ENCODE data around the gene CDC25C.

CDC25C gene

GRCh38 chr5:138241688-138242571 is 89.7 kb downstream of the CDC25C start:
- peak overlapping the region; percentile 33; the same call in 1 of the 2 replicates for H3K4me3 ChIP-seq (ENCODE audit: low read length)
- no peak for TF ChIP-seq ZNF274 (IDR thresholded peaks at IDR 0.05; ENCODE audit: low read depth, low read length)

- H3K4me3 ChIP-seq (ENCODE audit: low read length) = no peak overlapping the region
- no peak for TF ChIP-seq ZNF274 (IDR thresholded peaks at IDR 0.05; ENCODE audit: low read depth, low read length)
These were observed 90.8 kb downstream of the CDC25C start for GRCh38 chr5:138240650-138241385.

- no peak for TF ChIP-seq ZNF274 (IDR thresholded peaks at IDR 0.05; ENCODE audit: low read depth, low read length)
- H3K4me3 ChIP-seq (ENCODE audit: low read length) = no peak overlapping the region
These were observed 93.6 kb downstream of the CDC25C start for GRCh38 chr5:138238034-138238433.

Measured in GM08714 (cell line).